Measurements from ENCODE around the gene SLC7A11.
"Not testable (repeated sequence)": the region's sequence is repeated elsewhere in the genome, so short reads cannot be mapped to it uniquely, and the experiment has no call there.

SLC7A11 gene

GRCh38 chr4:138241281-138242075 lies 671 bp downstream of the SLC7A11 start:
- DNase-seq = peak in 1 of 2 experiments; percentile 5

- no peak for DNase-seq
Observed at GRCh38 chr4:138239491-138239890, 2.7 kb downstream of the SLC7A11 start.

- no peak for DNase-seq
Observed at GRCh38 chr4:138238521-138239292, 3.4 kb downstream of the SLC7A11 start.

- not testable (repeated sequence) for DNase-seq
Observed at GRCh38 chr4:138237132-138237531, 5.0 kb downstream of the SLC7A11 start.

- DNase-seq = no peak
Observed at GRCh38 chr4:138236037-138236436, 6.1 kb downstream of the SLC7A11 start.

GRCh38 chr4:138235419-138235952 lies 6.7 kb downstream of the SLC7A11 start:
- no peak for DNase-seq

GRCh38 chr4:138234248-138234647 lies 7.9 kb downstream of the SLC7A11 start:
- no peak for DNase-seq

GRCh38 chr4:138233313-138234034 lies 8.7 kb downstream of the SLC7A11 start:
- DNase-seq = no peak

- no peak for DNase-seq
Observed at GRCh38 chr4:138232364-138232763, 9.8 kb downstream of the SLC7A11 start.

- no peak for DNase-seq
Observed at GRCh38 chr4:138230048-138230447, 12.1 kb downstream of the SLC7A11 start.

- DNase-seq = no peak
Observed at GRCh38 chr4:138229160-138229559, 13.0 kb downstream of the SLC7A11 start.

- no peak for DNase-seq
Observed at GRCh38 chr4:138226351-138226750, 15.8 kb downstream of the SLC7A11 start.

- DNase-seq = no peak
Observed at GRCh38 chr4:138225477-138225876, 16.7 kb downstream of the SLC7A11 start.

- DNase-seq = no peak
Observed at GRCh38 chr4:138224614-138225013, 17.5 kb downstream of the SLC7A11 start.

- DNase-seq = no peak
Observed at GRCh38 chr4:138223231-138223910, 18.8 kb downstream of the SLC7A11 start.

GRCh38 chr4:138222046-138222445 lies 20.1 kb downstream of the SLC7A11 start:
- no peak for DNase-seq

GRCh38 chr4:138218976-138219375 lies 23.2 kb downstream of the SLC7A11 start:
- peak; percentile 32 to 72 for DNase-seq

- DNase-seq = no peak
Observed at GRCh38 chr4:138217567-138217966, 24.6 kb downstream of the SLC7A11 start.

GRCh38 chr4:138216272-138216867 lies 25.8 kb downstream of the SLC7A11 start:
- DNase-seq = no peak

GRCh38 chr4:138210576-138210975 lies 31.6 kb downstream of the SLC7A11 start:
- not testable (repeated sequence) for DNase-seq

GRCh38 chr4:138209094-138209493 lies 33.1 kb downstream of the SLC7A11 start:
- DNase-seq = no peak
